Central memory CD8-positive, alpha-beta T cell (primary cell): ENCODE measurements around the gene RNF126.
A peak's percentile ranks its signal among the peaks of the same experiment; 100 is the strongest.
"Not testable (repeated sequence)": the region's sequence is repeated elsewhere in the genome, so short reads cannot be mapped to it uniquely, and the experiment has no call there.

Experiments used
- ATAC-seq: fragments of 150-1000 bp; cut with Tn5 transposase; replicated peaks from 2 replicates; pipeline ENCODE4 v1.10.0; 2022; ENCODE audit warnings: mild to moderate bottlenecking, moderate FRiP score, moderate number of reproducible peaks; ENCODE audit not compliant: poor library complexity, severe bottlenecking; ENCODE audit errors: extremely low read depth
- DNase-seq, 2 donors: peaks; one replicate each; pipeline ENCODE4 v3.0.0; 2021; ENCODE audit warnings: low spot score in 2 of 2
- H3K27ac Mint-ChIP-seq: one replicate; pipeline ENCODE4 v1.8.0; 2022; ENCODE audit warnings: low read depth, mild to moderate bottlenecking, moderate library complexity, mixed read lengths
- H3K27me3 Mint-ChIP-seq: one replicate; pipeline ENCODE4 v1.8.0; 2022; ENCODE audit warnings: mixed read lengths
- H3K36me3 Mint-ChIP-seq: one replicate; pipeline ENCODE4 v1.8.0; 2022; ENCODE audit warnings: mild to moderate bottlenecking, moderate library complexity, mixed read lengths; ENCODE audit not compliant: insufficient read depth
- H3K4me1 Mint-ChIP-seq: one replicate; pipeline ENCODE4 v1.8.0; 2022; ENCODE audit warnings: mixed read lengths
- H3K4me3 Mint-ChIP-seq: one replicate; pipeline ENCODE4 v1.8.0; 2022; ENCODE audit warnings: mild to moderate bottlenecking, moderate library complexity, mixed read lengths
- H3K9me3 Mint-ChIP-seq: one replicate; pipeline ENCODE4 v1.8.0; 2022; ENCODE audit warnings: mixed read lengths

The RNF126 gene

DNA sequence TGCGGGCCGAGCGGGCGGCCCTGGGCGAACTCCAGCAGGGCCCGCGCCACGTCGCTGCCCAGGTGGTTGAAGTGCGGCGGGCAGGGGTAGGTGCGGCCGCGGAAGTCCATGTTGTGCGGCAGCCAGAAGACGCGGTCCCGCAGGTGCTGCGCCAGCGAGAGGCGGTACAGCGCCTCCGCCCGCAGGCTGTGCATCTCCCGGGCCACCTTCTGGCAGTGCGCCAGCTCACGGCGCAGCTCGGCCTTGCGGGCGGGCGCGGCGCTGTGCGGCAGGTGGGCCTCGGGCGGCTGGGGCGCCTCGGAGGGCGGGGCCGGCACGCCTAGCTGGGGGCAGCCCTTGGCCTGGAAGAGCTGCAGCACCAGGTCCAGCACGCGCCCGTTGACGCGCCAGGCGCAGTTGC lies 41.8 kb downstream of the RNF126 start:
- peaks cover 20% of the 10 kb centered on the region for H3K36me3 Mint-ChIP-seq
- not testable (repeated sequence) for H3K9me3 Mint-ChIP-seq, H3K4me1 Mint-ChIP-seq, H3K27me3 Mint-ChIP-seq, H3K4me3 Mint-ChIP-seq, H3K27ac Mint-ChIP-seq, DNase-seq, ATAC-seq

DNA sequence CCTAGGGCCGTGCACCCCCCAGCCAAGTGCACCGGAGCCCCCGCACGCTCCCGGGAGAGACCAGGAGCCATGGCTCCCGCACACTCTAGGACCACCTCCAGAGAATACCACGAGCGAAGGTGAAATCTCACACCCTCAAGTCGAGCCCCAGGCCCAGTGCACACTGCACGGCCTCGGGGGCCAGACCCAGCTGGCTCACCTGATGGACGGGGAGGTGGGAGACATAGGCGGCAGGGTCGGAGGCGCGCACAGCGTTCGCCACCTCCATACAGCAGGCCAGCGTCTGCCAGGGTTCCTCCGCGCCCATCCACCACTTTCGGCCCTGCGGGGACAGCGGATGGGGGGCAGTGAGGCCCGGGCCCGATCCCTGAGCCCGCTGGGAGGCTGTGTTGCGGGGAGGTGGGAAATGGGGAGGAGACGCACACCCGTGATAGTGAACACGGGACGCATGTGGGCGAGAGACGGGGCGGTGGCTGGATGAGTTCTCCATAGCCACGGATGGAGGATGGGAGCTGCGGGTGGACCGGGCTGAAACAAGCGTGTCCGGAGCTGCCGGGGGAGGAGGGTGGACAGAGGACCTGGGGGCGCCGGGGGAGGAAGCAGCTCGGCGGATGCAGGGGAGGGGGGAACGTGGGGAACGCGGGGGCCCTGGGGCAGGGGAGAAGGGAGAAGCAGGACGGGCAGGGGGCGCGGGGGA lies 42.7 kb downstream of the RNF126 start:
- Mint-ChIP-seq H3K27ac (no peak overlapping the region), H3K27me3 (no peaks in the 10 kb centered on the region), H3K36me3 (peaks cover 23% of the 10 kb centered on the region), H3K9me3 (no peaks in the 10 kb centered on the region), H3K4me1 (no peaks in the 10 kb centered on the region), H3K4me3 (no peak overlapping the region)
- ATAC-seq (no peak), DNase-seq (no peak)

GRCh38 chr19:619286-620002 lies 43.6 kb downstream of the RNF126 start:
- H3K27me3 Mint-ChIP-seq = no peaks in the 10 kb centered on the region
- no peaks in the 10 kb centered on the region for H3K4me1 Mint-ChIP-seq
- H3K36me3 Mint-ChIP-seq = peaks cover 23% of the 10 kb centered on the region
- no peak overlapping the region for H3K27ac Mint-ChIP-seq
- H3K9me3 Mint-ChIP-seq = no peaks in the 10 kb centered on the region
- no peak overlapping the region for H3K4me3 Mint-ChIP-seq
- ATAC-seq (no peak), DNase-seq (no peak)

GRCh38 chr19:618674-619285 lies 44.2 kb downstream of the RNF126 start:
- ATAC-seq (no peak), DNase-seq (no peak)
- no peaks in the 10 kb centered on the region for H3K4me1 Mint-ChIP-seq
- no peaks in the 10 kb centered on the region for H3K9me3 Mint-ChIP-seq
- H3K27me3 Mint-ChIP-seq = no peaks in the 10 kb centered on the region
- H3K4me3 Mint-ChIP-seq = no peak overlapping the region
- H3K36me3 Mint-ChIP-seq = peaks cover 23% of the 10 kb centered on the region
- no peak overlapping the region for H3K27ac Mint-ChIP-seq

GRCh38 chr19:618247-618619 lies 44.8 kb downstream of the RNF126 start:
- ATAC-seq = no peak
- Mint-ChIP-seq H3K27ac (no peak overlapping the region), H3K4me3 (no peak overlapping the region), H3K4me1 (no peaks in the 10 kb centered on the region), H3K27me3 (no peaks in the 10 kb centered on the region), H3K36me3 (peaks cover 23% of the 10 kb centered on the region), H3K9me3 (no peaks in the 10 kb centered on the region)
- DNase-seq = no peak

DNA sequence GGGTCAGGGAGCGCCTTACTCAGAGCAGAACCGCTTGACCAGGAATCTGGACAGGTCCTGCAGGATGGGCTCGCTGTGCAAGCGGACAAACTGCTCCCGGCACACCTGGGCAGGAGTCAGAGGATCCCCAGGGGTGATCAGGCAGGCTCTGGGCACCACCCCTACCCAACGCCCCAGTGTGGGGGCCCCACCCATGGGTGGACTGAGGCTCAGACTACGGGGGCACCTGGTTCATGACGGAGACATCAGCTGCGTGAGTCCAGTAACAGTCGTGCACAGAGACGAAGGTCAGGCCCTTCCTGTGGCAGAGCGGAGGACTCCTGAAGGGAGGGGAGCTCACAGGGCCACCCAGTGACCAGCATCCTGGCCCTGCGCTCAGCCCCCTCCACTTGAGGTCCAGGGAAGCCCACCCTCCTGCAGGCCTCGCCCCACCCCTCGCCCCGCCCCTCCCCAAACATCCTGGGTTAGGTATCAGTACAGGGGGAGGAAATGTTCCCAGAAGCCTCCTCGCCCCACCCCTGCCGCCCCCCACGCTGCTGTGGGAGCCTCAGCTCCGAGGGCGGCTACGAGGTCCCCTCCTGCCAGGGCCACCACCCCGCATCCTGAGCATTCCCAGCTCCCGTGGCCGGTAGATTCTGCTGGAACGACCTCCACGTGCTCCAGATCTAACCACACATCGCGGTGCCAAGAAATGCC lies 45.3 kb downstream of the RNF126 start:
- Mint-ChIP-seq H3K9me3 (no peaks in the 10 kb centered on the region), H3K27me3 (no peaks in the 10 kb centered on the region), H3K4me1 (no peaks in the 10 kb centered on the region), H3K27ac (no peak overlapping the region), H3K4me3 (no peak overlapping the region), H3K36me3 (peaks cover 23% of the 10 kb centered on the region)
- ATAC-seq (no peak), DNase-seq (no peak)

DNA sequence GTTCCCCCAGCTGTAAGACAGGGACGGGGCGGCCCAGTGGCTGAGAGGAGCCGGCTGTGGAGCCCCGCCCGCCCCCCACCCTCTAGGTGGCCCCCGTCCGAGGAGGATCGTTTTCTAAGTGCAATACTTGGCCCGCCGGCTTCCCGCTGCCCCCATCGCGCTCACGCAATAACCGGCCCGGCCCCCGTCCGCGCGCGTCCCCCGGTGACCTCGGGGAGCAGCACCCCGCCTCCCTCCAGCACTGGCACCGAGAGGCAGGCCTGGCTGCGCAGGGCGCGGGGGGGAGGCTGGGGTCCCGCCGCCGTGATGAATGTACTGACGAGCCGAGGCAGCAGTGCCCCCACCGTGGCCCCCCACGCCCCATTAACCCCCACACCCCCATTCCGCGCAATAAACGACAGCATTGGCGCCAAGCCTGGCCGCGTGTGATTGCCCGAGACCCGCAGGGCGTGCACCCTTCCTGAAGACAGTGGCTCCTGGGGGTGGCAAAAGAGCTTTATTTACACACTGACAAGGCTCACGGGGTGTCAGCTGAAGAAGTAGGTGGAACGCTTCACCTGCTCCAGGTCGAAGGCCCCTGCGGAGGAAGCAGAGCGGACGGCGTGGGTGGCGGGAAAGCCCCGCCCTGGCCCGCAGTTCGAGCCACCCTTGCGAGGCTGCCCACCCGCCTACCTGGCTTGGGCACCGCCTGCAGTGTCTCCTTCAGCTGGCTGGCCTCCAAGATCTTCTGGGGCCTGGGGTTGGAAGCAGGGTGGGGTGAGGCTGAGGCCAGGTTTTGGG lies 46.1 kb downstream of the RNF126 start:
- DNase-seq (no peak), ATAC-seq (no peak)
- no peaks in the 10 kb centered on the region for H3K27me3 Mint-ChIP-seq
- no peaks in the 10 kb centered on the region for H3K9me3 Mint-ChIP-seq
- no peaks in the 10 kb centered on the region for H3K4me1 Mint-ChIP-seq
- no peak overlapping the region for H3K27ac Mint-ChIP-seq
- H3K4me3 Mint-ChIP-seq = no peak overlapping the region
- H3K36me3 Mint-ChIP-seq = peaks cover 24% of the 10 kb centered on the region

GRCh38 chr19:616062-616700 lies 46.8 kb downstream of the RNF126 start:
- Mint-ChIP-seq H3K27ac (no peak overlapping the region), H3K4me3 (no peak overlapping the region), H3K36me3 (peaks cover 21% of the 10 kb centered on the region), H3K4me1 (peaks cover 6% of the 10 kb centered on the region), H3K9me3 (no peaks in the 10 kb centered on the region), H3K27me3 (no peaks in the 10 kb centered on the region)
- DNase-seq (no peak), ATAC-seq (no peak)

DNA sequence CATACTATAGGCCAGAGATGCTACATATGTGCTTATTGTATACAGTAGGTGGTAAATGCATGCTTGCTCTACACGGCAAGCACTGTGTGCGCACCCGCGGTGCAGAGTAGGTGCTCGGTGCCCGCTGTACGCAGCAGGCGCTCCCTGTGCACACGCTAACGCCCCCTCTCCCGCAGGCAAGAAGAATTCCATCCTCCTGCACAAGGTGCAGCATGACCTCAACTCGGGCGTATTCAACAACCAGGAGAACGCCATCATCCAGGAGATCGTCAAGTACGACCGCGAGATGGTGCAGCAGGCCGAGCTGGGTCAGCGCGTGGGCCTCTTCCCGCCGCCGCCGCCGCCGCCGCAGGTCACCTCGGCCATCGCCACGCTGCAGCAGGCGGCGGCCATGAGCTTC lies 47.4 kb downstream of the RNF126 start:
- H3K36me3 Mint-ChIP-seq = peaks cover 24% of the 10 kb centered on the region

GRCh38 chr19:613732-614567 lies 49.1 kb downstream of the RNF126 start:
- no peak for DNase-seq
- no peak overlapping the region for H3K27ac Mint-ChIP-seq
- H3K9me3 Mint-ChIP-seq = no peaks in the 10 kb centered on the region
- H3K27me3 Mint-ChIP-seq = no peaks in the 10 kb centered on the region
- H3K4me3 Mint-ChIP-seq = peak overlapping the region; percentile 19
- peaks cover 17% of the 10 kb centered on the region for H3K4me1 Mint-ChIP-seq
- H3K36me3 Mint-ChIP-seq = peaks cover 21% of the 10 kb centered on the region
- no peak for ATAC-seq

More for the DNA sequence above, 47.4 kb downstream of the RNF126 start:
- Mint-ChIP-seq H3K9me3 (no peaks in the 10 kb centered on the region), H3K27ac (no peak overlapping the region), H3K4me3 (peak overlapping the region; percentile 34), H3K27me3 (no peaks in the 10 kb centered on the region), H3K4me1 (peaks cover 11% of the 10 kb centered on the region)
- no peak for DNase-seq
- no peak for ATAC-seq

DNA sequence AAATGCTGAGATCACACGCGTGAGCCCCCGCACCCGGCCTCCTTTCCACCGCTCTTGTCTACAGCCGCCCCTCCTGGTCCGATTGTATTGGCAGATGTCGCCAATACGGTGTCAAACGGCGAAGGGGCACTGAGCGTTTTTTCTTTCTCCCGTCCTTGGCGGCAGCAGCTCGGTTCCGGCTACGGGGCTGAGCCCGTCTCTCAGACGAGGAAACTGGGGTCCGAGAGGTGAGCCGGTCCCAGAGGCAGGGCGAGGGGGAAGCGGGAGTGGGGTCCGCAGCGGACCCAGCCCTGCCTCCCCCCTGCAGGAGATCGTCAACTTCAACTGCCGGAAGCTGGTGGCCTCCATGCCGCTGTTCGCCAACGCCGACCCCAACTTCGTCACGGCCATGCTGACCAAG lies 50.1 kb downstream of the RNF126 start:
- DNase-seq (no peak), ATAC-seq (no peak)
- Mint-ChIP-seq H3K36me3 (peaks cover 14% of the 10 kb centered on the region), H3K4me3 (no peak overlapping the region), H3K9me3 (no peaks in the 10 kb centered on the region), H3K27me3 (no peaks in the 10 kb centered on the region), H3K27ac (no peak overlapping the region), H3K4me1 (peaks cover 17% of the 10 kb centered on the region)
